ENCODE data around the gene NUDT14. TPM values are rescaled to one million over a fixed set of nuclear protein-coding genes. Genes with fewer than 3 reads are reported as not detected.

NUDT14 gene
- total RNA-seq, 1 experiment from 2014 or later, result 50.8 TPM

- intact Hi-C loops (cut with micrococcal nuclease), result no loop called here
Measured at GRCh38 chr14:105200074-105200473, 19.0 kb upstream of the NUDT14 start.

DNA sequence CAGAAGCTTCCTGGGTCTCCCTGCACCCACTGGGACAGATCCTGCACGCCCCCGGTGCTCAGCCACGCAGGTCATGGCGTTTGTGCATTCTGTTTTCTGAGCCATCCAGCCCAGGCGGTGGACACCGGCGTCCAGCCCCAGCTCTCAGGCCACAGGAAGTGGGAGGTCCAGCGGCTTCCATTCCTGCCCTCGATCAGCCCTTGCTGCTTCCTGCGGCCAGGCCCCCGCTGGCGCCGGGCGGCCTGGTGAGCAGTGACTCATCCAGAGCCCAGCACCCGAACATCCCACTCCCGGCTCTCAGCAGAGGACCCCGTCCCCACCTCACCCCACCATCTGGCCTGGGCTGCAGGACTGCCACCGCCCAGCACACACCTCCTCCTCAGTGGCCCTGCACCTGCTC, 18.0 kb upstream of the NUDT14 start:
- H3K4me3 ChIP-seq (ENCODE audit: low read length), result no peak overlapping the region
- H3K4me2 ChIP-seq (ENCODE audit: low read length), result no peak overlapping the region
- no peak overlapping the region for H2AFZ ChIP-seq (ENCODE audit: low read length)
- no TSS peak for BruUV-seq (replicated peaks)
- peaks cover 10% of the 10 kb centered on the region for H3K4me1 ChIP-seq (ENCODE audit: insufficient read depth, low read length)
- CTCF ChIA-PET, result no interaction called here
- no peak overlapping the region for H3K27ac ChIP-seq (ENCODE audit: low read length)
- no peak overlapping the region for H3K9ac ChIP-seq (ENCODE audit: low read length)
- ATAC-seq (no peak), DNase-seq (no peak)
- H4K20me1 ChIP-seq (ENCODE audit: low read length), result no peaks in the 10 kb centered on the region
- intact Hi-C loops (cut with micrococcal nuclease), result no loop called here
- H3K9me3 ChIP-seq (ENCODE audit: low read length), result no peaks in the 10 kb centered on the region
- no peaks in the 10 kb centered on the region for H3F3A ChIP-seq (ENCODE audit: low read length, unreplicated experiment)
- no peaks in the 10 kb centered on the region for H3K79me2 ChIP-seq (ENCODE audit: low read length)
- POLR2A ChIA-PET (ENCODE audit: unreplicated experiment), result no interaction called here
- TF ChIP-seq EZH2phosphoT487 (IDR thresholded peaks at IDR 0.05; ENCODE audit: borderline replicate concordance, low read length), result no peak
- TF ChIP-seq EZH2 (IDR thresholded peaks at IDR 0.05; ENCODE audit: low read length, unreplicated experiment), result no peak
- TF ChIP-seq, protein P1, sequence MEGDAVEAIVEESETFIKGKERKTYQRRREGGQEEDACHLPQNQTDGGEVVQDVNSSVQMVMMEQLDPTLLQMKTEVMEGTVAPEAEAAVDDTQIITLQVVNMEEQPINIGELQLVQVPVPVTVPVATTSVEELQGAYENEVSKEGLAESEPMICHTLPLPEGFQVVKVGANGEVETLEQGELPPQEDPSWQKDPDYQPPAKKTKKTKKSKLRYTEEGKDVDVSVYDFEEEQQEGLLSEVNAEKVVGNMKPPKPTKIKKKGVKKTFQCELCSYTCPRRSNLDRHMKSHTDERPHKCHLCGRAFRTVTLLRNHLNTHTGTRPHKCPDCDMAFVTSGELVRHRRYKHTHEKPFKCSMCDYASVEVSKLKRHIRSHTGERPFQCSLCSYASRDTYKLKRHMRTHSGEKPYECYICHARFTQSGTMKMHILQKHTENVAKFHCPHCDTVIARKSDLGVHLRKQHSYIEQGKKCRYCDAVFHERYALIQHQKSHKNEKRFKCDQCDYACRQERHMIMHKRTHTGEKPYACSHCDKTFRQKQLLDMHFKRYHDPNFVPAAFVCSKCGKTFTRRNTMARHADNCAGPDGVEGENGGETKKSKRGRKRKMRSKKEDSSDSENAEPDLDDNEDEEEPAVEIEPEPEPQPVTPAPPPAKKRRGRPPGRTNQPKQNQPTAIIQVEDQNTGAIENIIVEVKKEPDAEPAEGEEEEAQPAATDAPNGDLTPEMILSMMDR (conservative IDR thresholded peaks at IDR 0.05; ENCODE audit: low read depth, low read length), result no peak
- H3K36me3 ChIP-seq (ENCODE audit: low read depth, low read length), result no peaks in the 10 kb centered on the region
- peaks cover 18% of the 10 kb centered on the region for H3K27me3 ChIP-seq (ENCODE audit: low read length)
- no peaks in the 10 kb centered on the region for H3K9me2 ChIP-seq (replicated peaks; ENCODE audit: low read length)

More at GRCh38 chr14:105200074-105200473, 19.0 kb upstream of the NUDT14 start:
- Histone ChIP-seq H3K9ac (ENCODE audit: low read length) (no peak overlapping the region), H3K27me3 (ENCODE audit: low read length) (peaks cover 18% of the 10 kb centered on the region), H3K27ac (ENCODE audit: low read length) (no peak overlapping the region), H3K79me2 (ENCODE audit: low read length) (no peaks in the 10 kb centered on the region), H3K36me3 (ENCODE audit: low read depth, low read length) (no peaks in the 10 kb centered on the region), H3K4me1 (ENCODE audit: insufficient read depth, low read length) (peaks cover 20% of the 10 kb centered on the region), H3K9me2 (replicated peaks; ENCODE audit: low read length) (no peaks in the 10 kb centered on the region), H4K20me1 (ENCODE audit: low read length) (no peaks in the 10 kb centered on the region), H2AFZ (ENCODE audit: low read length) (no peak overlapping the region), H3K9me3 (ENCODE audit: low read length) (no peaks in the 10 kb centered on the region), H3F3A (ENCODE audit: low read length, unreplicated experiment) (no peaks in the 10 kb centered on the region), H3K4me2 (ENCODE audit: low read length) (no peak overlapping the region), H3K4me3 (ENCODE audit: low read length) (no peak overlapping the region)
- ATAC-seq (no peak), DNase-seq (no peak)
- TF ChIP-seq, protein P1 (conservative IDR thresholded peaks at IDR 0.05; ENCODE audit: low read depth, low read length), result peak; percentile 45; the same call in 1 of the 2 replicates
- no peak for TF ChIP-seq EZH2phosphoT487 (IDR thresholded peaks at IDR 0.05; ENCODE audit: borderline replicate concordance, low read length)
- ChIA-PET POLR2A (ENCODE audit: unreplicated experiment) (no interaction called here), CTCF (no interaction called here)
- BruUV-seq (replicated peaks), result no TSS peak

GRCh38 chr14:105198588-105198987, 17.5 kb upstream of the NUDT14 start:
- no peak overlapping the region for H3K4me2 ChIP-seq (ENCODE audit: low read length)
- ATAC-seq, result no peak
- H3K27ac ChIP-seq (ENCODE audit: low read length), result no peak overlapping the region
- no peaks in the 10 kb centered on the region for H3K36me3 ChIP-seq (ENCODE audit: low read depth, low read length)
- no peaks in the 10 kb centered on the region for H3F3A ChIP-seq (ENCODE audit: low read length, unreplicated experiment)
- no peak overlapping the region for H3K9ac ChIP-seq (ENCODE audit: low read length)
- intact Hi-C loops (cut with micrococcal nuclease), result no loop called here
- no peak for DNase-seq
- no peaks in the 10 kb centered on the region for H3K9me3 ChIP-seq (ENCODE audit: low read length)
- H2AFZ ChIP-seq (ENCODE audit: low read length), result no peak overlapping the region
- TF ChIP-seq, protein P1 (conservative IDR thresholded peaks at IDR 0.05; ENCODE audit: low read depth, low read length), result no peak
- TF ChIP-seq EZH2phosphoT487 (IDR thresholded peaks at IDR 0.05; ENCODE audit: borderline replicate concordance, low read length), result no peak
- TF ChIP-seq EZH2 (IDR thresholded peaks at IDR 0.05; ENCODE audit: low read length, unreplicated experiment), result no peak
- H3K9me2 ChIP-seq (replicated peaks; ENCODE audit: low read length), result no peaks in the 10 kb centered on the region
- no peaks in the 10 kb centered on the region for H3K79me2 ChIP-seq (ENCODE audit: low read length)
- ChIA-PET CTCF (no interaction called here), POLR2A (ENCODE audit: unreplicated experiment) (no interaction called here)
- peaks cover 8% of the 10 kb centered on the region for H3K4me1 ChIP-seq (ENCODE audit: insufficient read depth, low read length)
- H3K4me3 ChIP-seq (ENCODE audit: low read length), result no peak overlapping the region
- no TSS peak for BruUV-seq (replicated peaks)
- no peaks in the 10 kb centered on the region for H4K20me1 ChIP-seq (ENCODE audit: low read length)
- H3K27me3 ChIP-seq (ENCODE audit: low read length), result peaks cover 18% of the 10 kb centered on the region

Data from PC-3 (cell line).